Astrocyte (in vitro differentiated cells and primary cell): Measurements from ENCODE around the gene LMBRD1. TPM values are rescaled to one million over a fixed set of nuclear protein-coding genes. Genes with fewer than 3 reads are reported as not detected.

Source experiments
- DNase-seq: peaks from one replicate; pipeline ENCODE4 v3.0.0-alpha.2; 2010; ENCODE audit warnings: low read depth
- FAIRE-seq: peaks from 2 replicates; lab custom pipeline; 2011; peaks lifted over from hg19 to GRCh38; lab: Jason Lieb, UNC
- H2AFZ ChIP-seq: 2 replicates; pipeline ENCODE4 v1.6.0; 2012; ENCODE audit warnings: low read depth, low read length, inconsistent platforms
- H3K27ac ChIP-seq: 2 replicates; pipeline ENCODE4 v1.5.1; 2011; ENCODE audit warnings: low read depth, low read length, inconsistent platforms
- H3K27me3 ChIP-seq: 2 replicates; pipeline ENCODE4 v1.6.0; 2011; ENCODE audit warnings: low read length, inconsistent platforms; ENCODE audit not compliant: insufficient read depth
- H3K36me3 ChIP-seq: 2 replicates; pipeline ENCODE4 v1.5.1; 2011; ENCODE audit warnings: low read length, inconsistent platforms; ENCODE audit not compliant: insufficient read depth
- H3K4me1 ChIP-seq: 2 replicates; pipeline ENCODE4 v1.5.1; 2011; ENCODE audit warnings: low read length, inconsistent platforms; ENCODE audit not compliant: insufficient read depth
- H3K4me2 ChIP-seq: 2 replicates; pipeline ENCODE4 v1.6.0; 2012; ENCODE audit warnings: low read length, inconsistent platforms
- H3K4me3 ChIP-seq: 2 replicates; pipeline ENCODE4 v1.5.1; 2011; ENCODE audit warnings: low read depth, mild to moderate bottlenecking, low read length, inconsistent platforms; ENCODE audit not compliant: insufficient read depth
- H3K79me2 ChIP-seq: 2 replicates; pipeline ENCODE4 v1.6.0; 2012; ENCODE audit warnings: mild to moderate bottlenecking, low read length, inconsistent platforms; ENCODE audit not compliant: insufficient read depth
- H3K9ac ChIP-seq: 2 replicates; pipeline ENCODE4 v1.6.0; 2012; ENCODE audit warnings: mild to moderate bottlenecking, low read length, inconsistent platforms
- H3K9me3 ChIP-seq: 2 replicates; pipeline ENCODE4 v1.5.1; 2012; ENCODE audit warnings: low read depth, mild to moderate bottlenecking, low read length, inconsistent platforms; ENCODE audit not compliant: insufficient read depth
- H4K20me1 ChIP-seq: 2 replicates; pipeline ENCODE4 v1.6.0; 2012; ENCODE audit warnings: low read length, inconsistent platforms; ENCODE audit not compliant: insufficient read depth
- H3K27ac Mint-ChIP-seq: one replicate; pipeline ENCODE4 v1.8.0; 2021; ENCODE audit warnings: mild to moderate bottlenecking, mixed read lengths; ENCODE audit not compliant: unreplicated experiment
- H3K27me3 Mint-ChIP-seq: one replicate; pipeline ENCODE4 v1.8.0; 2021; ENCODE audit warnings: low read depth, mixed read lengths; ENCODE audit not compliant: unreplicated experiment
- H3K36me3 Mint-ChIP-seq: one replicate; pipeline ENCODE4 v1.8.0; 2021; ENCODE audit warnings: low read depth, mixed read lengths; ENCODE audit not compliant: unreplicated experiment
- H3K4me1 Mint-ChIP-seq: one replicate; pipeline ENCODE4 v1.8.0; 2021; ENCODE audit warnings: low read depth, mixed read lengths; ENCODE audit not compliant: unreplicated experiment
- H3K4me3 Mint-ChIP-seq: one replicate; pipeline ENCODE4 v1.8.0; 2021; ENCODE audit warnings: mild to moderate bottlenecking, moderate library complexity, mixed read lengths; ENCODE audit not compliant: unreplicated experiment
- H3K9me3 Mint-ChIP-seq: one replicate; pipeline ENCODE4 v1.8.0; 2021; ENCODE audit warnings: mild to moderate bottlenecking, mixed read lengths; ENCODE audit not compliant: unreplicated experiment
- CTCF ChIP-seq: IDR thresholded peaks from 2 replicates; pipeline ENCODE4 v1.5.1; 2011; ENCODE audit warnings: low read depth, mild to moderate bottlenecking, inconsistent platforms, low read length, moderate library complexity; ENCODE audit not compliant: insufficient read depth
- EZH2 ChIP-seq: IDR thresholded peaks from 2 replicates; pipeline ENCODE4 v1.6.1; 2012; ENCODE audit warnings: mild to moderate bottlenecking, low read length, inconsistent platforms; ENCODE audit not compliant: insufficient read depth
- total RNA-seq: library from RNA; stranded (reverse); gene quantifications from 2 replicates; pipeline ENCODE4 v1.2.1, GENCODE V29; 2021

Gene LMBRD1
- total RNA-seq, 1 donor from 2014 or later = 22.0 TPM

- Histone ChIP-seq H3K4me3 (no peak overlapping the region), H3K9ac (no peak overlapping the region), H3K4me1 (no peaks in the 10 kb centered on the region), H3K4me2 (no peak overlapping the region), H2AFZ (no peak overlapping the region), H3K27ac (no peak overlapping the region), H3K36me3 (no peaks in the 10 kb centered on the region), H3K27me3 (no peaks in the 10 kb centered on the region), H4K20me1 (no peaks in the 10 kb centered on the region), H3K9me3 (no peaks in the 10 kb centered on the region), H3K79me2 (no peaks in the 10 kb centered on the region)
- no peak overlapping the region for H3K27ac Mint-ChIP-seq
- H3K4me1 Mint-ChIP-seq = no peaks in the 10 kb centered on the region
- DNase-seq = no peak
- H3K36me3 Mint-ChIP-seq = no peaks in the 10 kb centered on the region
- no peaks in the 10 kb centered on the region for H3K27me3 Mint-ChIP-seq
- H3K9me3 Mint-ChIP-seq = no peaks in the 10 kb centered on the region
- TF ChIP-seq EZH2 (no peak), CTCF (no peak)
- FAIRE-seq = no peak
- no peak overlapping the region for H3K4me3 Mint-ChIP-seq
Measured at GRCh38 chr6:69841862-69842261, 45.1 kb upstream of the LMBRD1 start.

- Histone ChIP-seq H3K79me2 (no peaks in the 10 kb centered on the region), H3K9ac (no peak overlapping the region), H4K20me1 (no peaks in the 10 kb centered on the region), H2AFZ (no peak overlapping the region), H3K9me3 (no peaks in the 10 kb centered on the region), H3K4me2 (peak overlapping the region; percentile 12), H3K27me3 (no peaks in the 10 kb centered on the region), H3K36me3 (no peaks in the 10 kb centered on the region), H3K4me3 (peak overlapping the region; percentile 15), H3K4me1 (no peaks in the 10 kb centered on the region), H3K27ac (no peak overlapping the region)
- no peaks in the 10 kb centered on the region for H3K36me3 Mint-ChIP-seq
- no peaks in the 10 kb centered on the region for H3K4me1 Mint-ChIP-seq
- no peaks in the 10 kb centered on the region for H3K27me3 Mint-ChIP-seq
- DNase-seq (peak; percentile 47), FAIRE-seq (peak; percentile 81)
- H3K4me3 Mint-ChIP-seq = no peak overlapping the region
- no peak overlapping the region for H3K27ac Mint-ChIP-seq
- no peak for TF ChIP-seq EZH2
- peak; percentile 82 for TF ChIP-seq CTCF
- H3K9me3 Mint-ChIP-seq = no peaks in the 10 kb centered on the region
Measured at GRCh38 chr6:69835414-69836179, 38.8 kb upstream of the LMBRD1 start.

GRCh38 chr6:69832558-69832957 lies 35.7 kb upstream of the LMBRD1 start:
- Histone ChIP-seq H3K27me3 (no peaks in the 10 kb centered on the region), H3K4me3 (no peak overlapping the region), H3K4me1 (no peaks in the 10 kb centered on the region), H4K20me1 (no peaks in the 10 kb centered on the region), H3K9ac (no peak overlapping the region), H3K27ac (no peak overlapping the region), H3K36me3 (no peaks in the 10 kb centered on the region), H3K9me3 (no peaks in the 10 kb centered on the region), H2AFZ (no peak overlapping the region), H3K4me2 (no peak overlapping the region), H3K79me2 (no peaks in the 10 kb centered on the region)
- Mint-ChIP-seq H3K4me3 (no peak overlapping the region), H3K27me3 (no peaks in the 10 kb centered on the region), H3K27ac (no peak overlapping the region), H3K36me3 (no peaks in the 10 kb centered on the region), H3K9me3 (no peaks in the 10 kb centered on the region), H3K4me1 (peaks cover 3% of the 10 kb centered on the region)
- FAIRE-seq (no peak), DNase-seq (no peak)
- TF ChIP-seq EZH2 (no peak), CTCF (no peak)
